NB4 (cell line): ENCODE results near the gene NACC2.

ENCODE experiments used
- DNase-seq: peaks from one replicate; pipeline ENCODE4 v3.0.0; 2010; ENCODE audit warnings: low read depth
- H3K4me3 ChIP-seq: one replicate; pipeline ENCODE4 v1.5.1; 2011; ENCODE audit warnings: mild to moderate bottlenecking, low read depth, low read length, moderate library complexity
- MYC ChIP-seq: IDR thresholded peaks from 2 replicates; pipeline ENCODE4 v1.6.1; 2011; ENCODE audit warnings: low read depth, low read length
- POLR2A ChIP-seq: IDR thresholded peaks from 2 replicates; pipeline ENCODE4 v1.6.1; 2011; ENCODE audit warnings: mild to moderate bottlenecking; ENCODE audit not compliant: insufficient read length; ENCODE audit errors: extremely low read depth
- TF ChIP-seq, protein P1 (sequence below): IDR thresholded peaks from 2 replicates; pipeline ENCODE4 v1.6.1; 2011; ENCODE audit warnings: low read depth, low read length
- TF ChIP-seq, protein P2 (sequence below): IDR thresholded peaks from one replicate; pipeline ENCODE4 v1.5.1; 2012; ENCODE audit warnings: low read depth, low read length

NACC2 gene

DNA sequence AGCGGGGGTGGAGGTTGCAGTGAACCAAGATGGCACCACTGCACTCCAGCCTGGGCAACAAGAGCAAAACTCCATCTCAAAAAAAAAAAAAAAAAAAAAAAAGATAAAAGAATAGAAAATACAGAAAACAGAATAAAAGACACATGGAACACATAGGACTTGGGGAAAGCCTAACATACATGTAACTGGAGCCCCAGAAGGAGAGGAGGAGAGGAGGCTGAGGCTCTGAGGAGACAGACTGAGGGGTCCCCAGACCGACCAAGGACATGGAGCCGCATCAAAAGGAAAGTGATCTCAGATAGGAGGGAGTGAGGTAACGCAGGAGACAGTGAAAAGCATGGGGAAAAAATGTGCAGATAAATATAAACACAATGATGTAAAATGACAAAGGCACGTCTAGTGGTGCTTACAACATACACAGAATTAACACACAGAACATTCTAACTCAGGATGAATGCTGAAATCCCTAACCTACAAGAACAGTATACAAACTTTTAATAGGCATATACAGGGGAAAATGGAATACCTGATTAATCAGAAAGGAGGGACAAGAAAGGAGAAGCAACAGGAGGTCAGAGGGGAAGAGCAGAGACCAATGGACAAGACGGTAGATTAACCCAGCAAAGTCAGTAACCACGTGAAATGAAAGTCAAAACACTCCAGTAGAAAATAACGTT lies 68.7 kb downstream of the NACC2 start:
- DNase-seq: no peak
- H3K4me3 ChIP-seq: no peak overlapping the region
- TF ChIP-seq POLR2A (no peak), MYC (no peak)
- TF ChIP-seq, protein P1, sequence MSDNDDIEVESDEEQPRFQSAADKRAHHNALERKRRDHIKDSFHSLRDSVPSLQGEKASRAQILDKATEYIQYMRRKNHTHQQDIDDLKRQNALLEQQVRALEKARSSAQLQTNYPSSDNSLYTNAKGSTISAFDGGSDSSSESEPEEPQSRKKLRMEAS: no peak
- TF ChIP-seq, protein P2, sequence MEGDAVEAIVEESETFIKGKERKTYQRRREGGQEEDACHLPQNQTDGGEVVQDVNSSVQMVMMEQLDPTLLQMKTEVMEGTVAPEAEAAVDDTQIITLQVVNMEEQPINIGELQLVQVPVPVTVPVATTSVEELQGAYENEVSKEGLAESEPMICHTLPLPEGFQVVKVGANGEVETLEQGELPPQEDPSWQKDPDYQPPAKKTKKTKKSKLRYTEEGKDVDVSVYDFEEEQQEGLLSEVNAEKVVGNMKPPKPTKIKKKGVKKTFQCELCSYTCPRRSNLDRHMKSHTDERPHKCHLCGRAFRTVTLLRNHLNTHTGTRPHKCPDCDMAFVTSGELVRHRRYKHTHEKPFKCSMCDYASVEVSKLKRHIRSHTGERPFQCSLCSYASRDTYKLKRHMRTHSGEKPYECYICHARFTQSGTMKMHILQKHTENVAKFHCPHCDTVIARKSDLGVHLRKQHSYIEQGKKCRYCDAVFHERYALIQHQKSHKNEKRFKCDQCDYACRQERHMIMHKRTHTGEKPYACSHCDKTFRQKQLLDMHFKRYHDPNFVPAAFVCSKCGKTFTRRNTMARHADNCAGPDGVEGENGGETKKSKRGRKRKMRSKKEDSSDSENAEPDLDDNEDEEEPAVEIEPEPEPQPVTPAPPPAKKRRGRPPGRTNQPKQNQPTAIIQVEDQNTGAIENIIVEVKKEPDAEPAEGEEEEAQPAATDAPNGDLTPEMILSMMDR: no peak

GRCh38 chr9:136025481-136025880 lies 69.6 kb downstream of the NACC2 start:
- H3K4me3 ChIP-seq: no peak overlapping the region
- TF ChIP-seq, protein P2: no peak
- TF ChIP-seq, protein P1: no peak
- TF ChIP-seq POLR2A: no peak
- TF ChIP-seq MYC: no peak
- no peak for DNase-seq

- DNase-seq: no peak
- TF ChIP-seq MYC (no peak), POLR2A (no peak)
- TF ChIP-seq, protein P1: no peak
- TF ChIP-seq, protein P2: no peak
- H3K4me3 ChIP-seq: no peak overlapping the region
These were observed 70.3 kb downstream of the NACC2 start for GRCh38 chr9:136024696-136025316.

GRCh38 chr9:136024286-136024685 lies 70.8 kb downstream of the NACC2 start:
- TF ChIP-seq, protein P1: no peak
- TF ChIP-seq MYC: no peak
- TF ChIP-seq POLR2A: no peak
- TF ChIP-seq, protein P2: no peak
- H3K4me3 ChIP-seq: no peak overlapping the region
- DNase-seq: no peak

- TF ChIP-seq, protein P2: no peak
- TF ChIP-seq MYC (no peak), POLR2A (no peak)
- DNase-seq: no peak
- no peak overlapping the region for H3K4me3 ChIP-seq
These were observed 71.5 kb downstream of the NACC2 start for GRCh38 chr9:136023410-136024225.
